Right lobe of liver (tissue), 6 donors: ENCODE results near the gene DDA1. TPM values are rescaled to one million over a fixed set of nuclear protein-coding genes. Genes with fewer than 3 reads are reported as not detected.

Source experiments
- ATAC-seq, 4 donors: fragments of 200-7000 bp; cut with Tn5 transposase; one replicate each; pipeline ENCODE4 v1.9.1; 2020; ENCODE audit warnings: mild to moderate bottlenecking in 4 of 4, moderate library complexity in 4 of 4
- DNase-seq, 3 donors: peaks; one replicate each; pipeline ENCODE4 v3.0.0-alpha.2; 2020
- H3K27ac ChIP-seq, 3 donors: fragments of 200-600 bp; one replicate each; pipeline ENCODE4 v1.8.0; 2022
- H3K27me3 ChIP-seq, 2 donors: fragments of 200-600 bp; one replicate each; pipeline ENCODE4 v1.8.0; 2022
- H3K36me3 ChIP-seq, 4 donors: fragments of 200-600 bp; sonication (generic) in 1 of 4; one replicate each; pipeline versions ENCODE4 v1.5.1 to v1.8.0; 2017 to 2022; ENCODE audit warnings: control low read depth in 1 of 4
- H3K4me1 ChIP-seq, 4 donors: fragments of 200-600 bp; sonication (generic) in 1 of 4; one replicate each; pipeline versions ENCODE4 v1.5.1 to v1.8.0; 2017 to 2022; ENCODE audit warnings: control low read depth in 1 of 4
- H3K4me3 ChIP-seq, 3 donors: fragments of 200-600 bp; one replicate each; pipeline ENCODE4 v1.8.0; 2022
- H3K9me3 ChIP-seq, 4 donors: fragments of 200-600 bp; sonication (generic) in 1 of 4; one replicate each; pipeline versions ENCODE4 v1.5.1 to v1.8.0; 2017 to 2022; ENCODE audit warnings: control low read depth in 1 of 4
- CTCF ChIP-seq, 4 donors: fragments of 200-600 bp in 3 of 4; fragments of 450-650 bp in 1 of 4; IDR thresholded peaks; one replicate each; pipeline versions ENCODE4 v1.5.1 to v1.8.0; 2016 to 2022; ENCODE audit warnings: antibody characterized with exemption in 4 of 4, mild to moderate bottlenecking in 2 of 4
- POLR2A ChIP-seq: fragments of 450-650 bp; IDR thresholded peaks from one replicate; pipeline ENCODE4 v1.6.1; 2017; ENCODE audit warnings: antibody characterized with exemption, mild to moderate bottlenecking
- WGBS: methylation state at CpG from one replicate; pipeline ENCODE4 v1.1.6; 2018; ENCODE audit warnings: low coverage, low lambda C conversion rate; ENCODE audit not compliant: insufficient coverage; ENCODE audit errors: missing lambda C conversion rate; 5-methylcytosine and 5-hydroxymethylcytosine counted together
- intact Hi-C, 2 donors: fragments of 100-400 bp; cut with DNase I; formaldehyde crosslinking; loops; one replicate each; pipeline versions ENCODE4 v1.11.2 to v1.14.1; 2022
- total RNA-seq, 6 experiments: library from RNA; depleted of rRNA in 2 of 6; stranded (reverse); fragments of >200 nt in 2 of 6; fragmentation: NEBNext Ultra II Directional in 3 of 6; extraction: Animal tissue kit (Norgen Biotek cat#: 25700) in 3 of 6; gene quantifications; one replicate each; pipeline versions ENCODE4 v1.1.0 to v1.2.4, GENCODE V29; 2016 to 2023
- donor health status: DM: no; HTN: yes; CAD: no.
- donor health status: DM: no; HTN: no; CAD: no.
- donor health status: DM: no; HTN: no; CAD: no.
- donor health status: DM: no; HTN: yes; CAD: no.
- donor health status: DM: no; HTN: yes; CAD: no.

The DDA1 gene
- total RNA-seq, 6 experiments from 2014 or later = 10.4 to 23.4 (median 14.1) TPM

- DNase-seq = peak; percentile 75 to 80 (median 79)
- no peaks in the 10 kb centered on the region for H3K9me3 ChIP-seq
- H3K27me3 ChIP-seq = no peaks in the 10 kb centered on the region
- peak overlapping the region in 2 of 3 donors; percentile 48 to 57 for H3K27ac ChIP-seq
- peak in 2 of 4 donors; percentile 21 to 23 for TF ChIP-seq CTCF (IDR thresholded peaks at IDR 0.05)
- peak; percentile 56 for TF ChIP-seq POLR2A
- peak; percentile 45 to 62 (median 56) for ATAC-seq
- peak overlapping the region in 1 of 3 donors; percentile 10 for H3K4me3 ChIP-seq
- peaks cover 0 to 13% (median 5%) of the 10 kb centered on the region in 4 donors for H3K4me1 ChIP-seq
- no peaks in the 10 kb centered on the region for H3K36me3 ChIP-seq
- intact Hi-C loops = loop anchor here in 1 of 2 donors (10.0 kb wide), 1 partner anchor 114 kb away; no protein-coding TSS in a partner anchor
- WGBS = 23% methylated on average over 8 of the region's 17 CpGs
Observed at GRCh38 chr19:17340871-17341357, 31.6 kb downstream of the DDA1 start.

- whole genome bisulfite sequencing = 97% methylated on average over 11 of the region's 15 CpGs
- Histone ChIP-seq H3K4me1 (peaks cover 0 to 13% (median 5%) of the 10 kb centered on the region in 4 donors), H3K27me3 (no peaks in the 10 kb centered on the region), H3K27ac (peak overlapping the region in 2 of 3 donors; percentile 48 to 57), H3K36me3 (no peaks in the 10 kb centered on the region), H3K9me3 (no peaks in the 10 kb centered on the region), H3K4me3 (no peak overlapping the region)
- DNase-seq (no peak), ATAC-seq (no peak)
- TF ChIP-seq POLR2A (no peak), CTCF (IDR thresholded peaks at IDR 0.05) (no peak)
- intact Hi-C loops = loop anchor here in 1 of 2 donors (10.0 kb wide), 1 partner anchor 113 kb away; no protein-coding TSS in a partner anchor
Observed at GRCh38 chr19:17341386-17341785, 32.0 kb downstream of the DDA1 start.

- Histone ChIP-seq H3K4me3 (no peak overlapping the region), H3K9me3 (no peaks in the 10 kb centered on the region), H3K27ac (no peak overlapping the region), H3K4me1 (peaks cover 0 to 13% (median 5%) of the 10 kb centered on the region in 4 donors), H3K27me3 (no peaks in the 10 kb centered on the region), H3K36me3 (no peaks in the 10 kb centered on the region)
- DNase-seq (no peak), ATAC-seq (no peak)
- WGBS = 79% methylated on average over 7 of the region's 7 CpGs
- TF ChIP-seq POLR2A (no peak), CTCF (IDR thresholded peaks at IDR 0.05) (no peak)
- intact Hi-C loops = loop anchor here in 1 of 2 donors (10.0 kb wide), 1 partner anchor 113 kb away; no protein-coding TSS in a partner anchor
Observed at GRCh38 chr19:17341845-17342244, 32.5 kb downstream of the DDA1 start.

GRCh38 chr19:17346109-17346671, 36.8 kb downstream of the DDA1 start:
- H3K4me3 ChIP-seq = no peak overlapping the region
- peaks cover 0 to 3% (median 1%) of the 10 kb centered on the region in 4 donors for H3K4me1 ChIP-seq
- H3K9me3 ChIP-seq = no peaks in the 10 kb centered on the region
- H3K27me3 ChIP-seq = no peaks in the 10 kb centered on the region
- H3K27ac ChIP-seq = no peak overlapping the region
- intact Hi-C loops = loop anchor here (5.0 to 10.0 kb wide), 2 partner anchors 41 to 109 kb away; no protein-coding TSS in a partner anchor
- 13% methylated on average over 21 of the region's 24 CpGs for WGBS
- peak in 2 of 3 donors; percentile 74 to 78 for DNase-seq
- peak; percentile 91 to 97 (median 94) for TF ChIP-seq CTCF (IDR thresholded peaks at IDR 0.05)
- TF ChIP-seq POLR2A = no peak
- ATAC-seq = peak; percentile 90 to 95 (median 92)
- H3K36me3 ChIP-seq = no peaks in the 10 kb centered on the region
